ENCODE results near the gene DDX23. TPM values are rescaled to one million over a fixed set of nuclear protein-coding genes. Genes with fewer than 3 reads are reported as not detected.
"Not testable (repeated sequence)": the region's sequence is repeated elsewhere in the genome, so short reads cannot be mapped to it uniquely, and the experiment has no call there.

The DDX23 gene
- polyA plus RNA-seq, 1 donor (not counting 4 experiments of a cell fraction or from before 2014, with no cell fraction given): 57.8 TPM

DNA sequence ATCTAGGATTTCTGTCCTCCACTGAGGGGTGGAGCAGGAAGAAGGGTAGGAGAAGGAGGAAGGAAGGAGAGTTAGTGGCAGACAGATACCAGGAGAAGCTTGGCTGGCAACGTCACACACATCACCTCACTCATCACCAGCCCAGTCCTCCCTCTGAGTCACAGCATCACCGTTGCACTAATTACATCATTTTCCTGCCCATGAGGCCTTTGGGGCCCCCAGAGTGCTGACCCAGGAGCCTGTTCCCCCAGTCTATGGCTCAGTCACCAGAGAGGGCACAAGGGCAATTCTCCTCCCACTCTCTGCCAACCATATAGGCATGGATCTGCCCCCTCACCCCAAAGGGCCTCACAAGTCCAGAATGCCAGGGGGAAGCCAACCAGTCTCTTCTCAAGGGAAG is 9.1 kb upstream of the DDX23 start:
- Histone ChIP-seq H3K4me1 (ENCODE audit: control insufficient read depth, extremely low read depth, insufficient read depth, low read length) (peaks cover 19% of the 10 kb centered on the region), H4K20me1 (ENCODE audit: control insufficient read depth, extremely low read depth, insufficient read depth, low read length) (no peaks in the 10 kb centered on the region), H3K79me2 (ENCODE audit: control insufficient read depth, insufficient read depth, low read length) (no peaks in the 10 kb centered on the region), H3K36me3 (ENCODE audit: control insufficient read depth in 2 of 2, extremely low read depth in 1 of 2, insufficient read depth in 2 of 2, low read length in 2 of 2) (no peaks in the 10 kb centered on the region), H2AFZ (ENCODE audit: control insufficient read depth, low read length) (no peak overlapping the region), H3K9ac (ENCODE audit: control insufficient read depth, extremely low read depth, insufficient read depth, low read length) (no peak overlapping the region), H3K27me3 (ENCODE audit: control insufficient read depth, extremely low read depth, insufficient read depth, low read length) (peaks cover 21% of the 10 kb centered on the region), H3K4me2 (ENCODE audit: control insufficient read depth, extremely low read depth, insufficient read depth, low read depth, low read length) (no peak overlapping the region), H3K27ac (ENCODE audit: control insufficient read depth, insufficient read depth, low read length) (no peak overlapping the region), H3K4me3 (ENCODE audit: control insufficient read depth in 2 of 3, extremely low read depth in 1 of 3, insufficient read depth in 2 of 3, low read depth in 1 of 3, low read length in 3 of 3) (no peak overlapping the region), H3K9me1 (ENCODE audit: control insufficient read depth, extremely low read depth, insufficient read depth, low read length) (no peaks in the 10 kb centered on the region), H3K9me3 (ENCODE audit: control insufficient read depth, low read depth, low read length) (no peaks in the 10 kb centered on the region)
- TF ChIP-seq, protein P1, sequence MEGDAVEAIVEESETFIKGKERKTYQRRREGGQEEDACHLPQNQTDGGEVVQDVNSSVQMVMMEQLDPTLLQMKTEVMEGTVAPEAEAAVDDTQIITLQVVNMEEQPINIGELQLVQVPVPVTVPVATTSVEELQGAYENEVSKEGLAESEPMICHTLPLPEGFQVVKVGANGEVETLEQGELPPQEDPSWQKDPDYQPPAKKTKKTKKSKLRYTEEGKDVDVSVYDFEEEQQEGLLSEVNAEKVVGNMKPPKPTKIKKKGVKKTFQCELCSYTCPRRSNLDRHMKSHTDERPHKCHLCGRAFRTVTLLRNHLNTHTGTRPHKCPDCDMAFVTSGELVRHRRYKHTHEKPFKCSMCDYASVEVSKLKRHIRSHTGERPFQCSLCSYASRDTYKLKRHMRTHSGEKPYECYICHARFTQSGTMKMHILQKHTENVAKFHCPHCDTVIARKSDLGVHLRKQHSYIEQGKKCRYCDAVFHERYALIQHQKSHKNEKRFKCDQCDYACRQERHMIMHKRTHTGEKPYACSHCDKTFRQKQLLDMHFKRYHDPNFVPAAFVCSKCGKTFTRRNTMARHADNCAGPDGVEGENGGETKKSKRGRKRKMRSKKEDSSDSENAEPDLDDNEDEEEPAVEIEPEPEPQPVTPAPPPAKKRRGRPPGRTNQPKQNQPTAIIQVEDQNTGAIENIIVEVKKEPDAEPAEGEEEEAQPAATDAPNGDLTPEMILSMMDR (optimal IDR thresholded peaks at IDR 0.05 in 1 of 3, IDR thresholded peaks at IDR 0.05 in 1 of 3, conservative IDR thresholded peaks at IDR 0.05 in 1 of 3; ENCODE audit: extremely low read depth in 1 of 3, insufficient read depth in 2 of 3, low read length in 3 of 3): no peak
- TF ChIP-seq EZH2 (IDR thresholded peaks at IDR 0.05; ENCODE audit: low read length): no peak
- dilution Hi-C loops (cut with MboI; ENCODE audit: extremely low pct_ligation_motif_present, low sequenced_read_pairs): no loop called here
- FAIRE-seq: no peak
- no peak for DNase-seq (ENCODE audit: low read depth, low spot score)

DNA sequence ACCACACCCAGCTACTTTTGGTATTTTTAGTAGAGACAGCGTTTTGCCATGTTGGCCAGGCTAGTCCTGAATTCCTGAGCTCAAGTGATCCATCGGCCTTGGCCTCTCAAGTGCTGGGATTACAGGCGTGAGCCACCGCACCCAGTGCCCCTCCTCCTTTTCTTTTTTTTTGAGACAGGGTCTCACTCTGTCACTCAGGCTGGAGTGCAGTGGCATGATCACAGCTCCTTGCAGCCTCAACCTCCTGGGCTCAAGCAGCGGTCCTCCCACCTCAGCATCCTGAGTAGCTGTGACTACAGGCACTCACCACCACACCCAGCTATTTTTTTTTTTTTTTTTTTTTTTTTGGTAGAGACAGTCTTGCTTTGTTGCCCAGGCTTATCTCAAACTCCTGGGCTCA is 8.3 kb upstream of the DDX23 start:
- DNase-seq (ENCODE audit: low read depth, low spot score); H4K20me1 ChIP-seq (ENCODE audit: control insufficient read depth, extremely low read depth, insufficient read depth, low read length); dilution Hi-C loops (cut with MboI; ENCODE audit: extremely low pct_ligation_motif_present, low sequenced_read_pairs); H2AFZ ChIP-seq (ENCODE audit: control insufficient read depth, low read length); H3K9me3 ChIP-seq (ENCODE audit: control insufficient read depth, low read depth, low read length); FAIRE-seq; H3K79me2 ChIP-seq (ENCODE audit: control insufficient read depth, insufficient read depth, low read length); H3K9me1 ChIP-seq (ENCODE audit: control insufficient read depth, extremely low read depth, insufficient read depth, low read length); H3K36me3 ChIP-seq (ENCODE audit: control insufficient read depth in 2 of 2, extremely low read depth in 1 of 2, insufficient read depth in 2 of 2, low read length in 2 of 2); H3K4me3 ChIP-seq (ENCODE audit: control insufficient read depth in 2 of 3, extremely low read depth in 1 of 3, insufficient read depth in 2 of 3, low read depth in 1 of 3, low read length in 3 of 3); H3K27ac ChIP-seq (ENCODE audit: control insufficient read depth, insufficient read depth, low read length); H3K9ac ChIP-seq (ENCODE audit: control insufficient read depth, extremely low read depth, insufficient read depth, low read length); H3K4me2 ChIP-seq (ENCODE audit: control insufficient read depth, extremely low read depth, insufficient read depth, low read depth, low read length): not testable (repeated sequence)
- H3K4me1 ChIP-seq (ENCODE audit: control insufficient read depth, extremely low read depth, insufficient read depth, low read length): peaks cover 12% of the 10 kb centered on the region
- H3K27me3 ChIP-seq (ENCODE audit: control insufficient read depth, extremely low read depth, insufficient read depth, low read length): peaks cover 19% of the 10 kb centered on the region

DNA sequence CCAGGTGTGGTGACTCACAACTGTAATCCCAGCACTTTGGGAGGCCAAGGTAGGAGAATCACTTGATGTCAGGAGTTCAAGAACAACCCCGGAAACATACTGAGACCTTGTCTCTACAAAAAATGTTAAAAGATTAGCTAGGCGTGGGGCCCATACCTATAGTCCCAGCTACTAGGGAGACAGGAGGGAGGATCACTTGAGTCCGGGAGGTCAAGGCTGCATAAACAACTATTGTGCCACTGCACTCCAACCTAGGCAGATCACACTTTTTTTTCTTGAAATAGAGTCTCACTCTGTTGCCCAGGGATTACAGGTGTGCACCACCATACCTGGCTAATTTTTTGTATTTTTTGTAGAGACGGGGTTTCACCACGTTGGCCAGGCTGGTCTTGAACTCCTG is 7.6 kb upstream of the DDX23 start:
- no peak overlapping the region for H3K4me3 ChIP-seq (ENCODE audit: control insufficient read depth in 2 of 3, extremely low read depth in 1 of 3, insufficient read depth in 2 of 3, low read depth in 1 of 3, low read length in 3 of 3)
- H3K4me2 ChIP-seq (ENCODE audit: control insufficient read depth, extremely low read depth, insufficient read depth, low read depth, low read length): no peak overlapping the region
- no peaks in the 10 kb centered on the region for H3K9me1 ChIP-seq (ENCODE audit: control insufficient read depth, extremely low read depth, insufficient read depth, low read length)
- H2AFZ ChIP-seq (ENCODE audit: control insufficient read depth, low read length): no peak overlapping the region
- dilution Hi-C loops (cut with MboI; ENCODE audit: extremely low pct_ligation_motif_present, low sequenced_read_pairs): no loop called here
- H3K9me3 ChIP-seq (ENCODE audit: control insufficient read depth, low read depth, low read length): no peaks in the 10 kb centered on the region
- no peaks in the 10 kb centered on the region for H4K20me1 ChIP-seq (ENCODE audit: control insufficient read depth, extremely low read depth, insufficient read depth, low read length)
- H3K27ac ChIP-seq (ENCODE audit: control insufficient read depth, insufficient read depth, low read length): no peak overlapping the region
- no peaks in the 10 kb centered on the region for H3K79me2 ChIP-seq (ENCODE audit: control insufficient read depth, insufficient read depth, low read length)
- H3K36me3 ChIP-seq (ENCODE audit: control insufficient read depth in 2 of 2, extremely low read depth in 1 of 2, insufficient read depth in 2 of 2, low read length in 2 of 2): no peaks in the 10 kb centered on the region
- peaks cover 13% of the 10 kb centered on the region for H3K27me3 ChIP-seq (ENCODE audit: control insufficient read depth, extremely low read depth, insufficient read depth, low read length)
- DNase-seq (ENCODE audit: low read depth, low spot score) (no peak), FAIRE-seq (no peak)
- no peak for TF ChIP-seq EZH2 (IDR thresholded peaks at IDR 0.05; ENCODE audit: low read length)
- TF ChIP-seq, protein P1 (optimal IDR thresholded peaks at IDR 0.05 in 1 of 3, IDR thresholded peaks at IDR 0.05 in 1 of 3, conservative IDR thresholded peaks at IDR 0.05 in 1 of 3; ENCODE audit: extremely low read depth in 1 of 3, insufficient read depth in 2 of 3, low read length in 3 of 3): no peak
- no peak overlapping the region for H3K9ac ChIP-seq (ENCODE audit: control insufficient read depth, extremely low read depth, insufficient read depth, low read length)
- peaks cover 9% of the 10 kb centered on the region for H3K4me1 ChIP-seq (ENCODE audit: control insufficient read depth, extremely low read depth, insufficient read depth, low read length)
